Chondrocyte (in vitro differentiated cells): ENCODE data around the gene OSBPL1A. TPM values are rescaled to one million over a fixed set of nuclear protein-coding genes. Genes with fewer than 3 reads are reported as not detected.

Source experiments
- DNase-seq: peaks from one replicate; pipeline ENCODE4 v3.0.0; 2021; ENCODE audit warnings: mixed read lengths, low spot score
- H3K27ac Mint-ChIP-seq: one replicate; pipeline ENCODE4 v1.8.0; 2021; ENCODE audit warnings: mild to moderate bottlenecking, moderate library complexity, mixed read lengths; ENCODE audit not compliant: unreplicated experiment
- H3K27me3 Mint-ChIP-seq: 2 replicates; pipeline ENCODE4 v1.8.0; 2021; ENCODE audit warnings: low read depth, mixed read lengths
- H3K36me3 Mint-ChIP-seq: 2 replicates; pipeline ENCODE4 v1.8.0; 2021; ENCODE audit warnings: low read depth, mixed read lengths
- H3K4me1 Mint-ChIP-seq: 2 replicates; pipeline ENCODE4 v1.8.0; 2021; ENCODE audit warnings: low read depth, mild to moderate bottlenecking, mixed read lengths
- H3K4me3 Mint-ChIP-seq: one replicate; pipeline ENCODE4 v1.8.0; 2021; ENCODE audit warnings: mild to moderate bottlenecking, moderate library complexity, mixed read lengths; ENCODE audit not compliant: unreplicated experiment
- H3K9me3 Mint-ChIP-seq: 2 replicates; pipeline ENCODE4 v1.8.0; 2021; ENCODE audit warnings: low read depth, mixed read lengths
- total RNA-seq: library from RNA; stranded (reverse); gene quantifications from 3 replicates; pipeline ENCODE4 v1.2.1, GENCODE V29; 2021
- TF ChIP-seq, protein P1 (sequence below): fragments of 200-600 bp; sonication (generic); IDR thresholded peaks from 2 replicates; pipeline ENCODE4 v1.5.0; 2021; ENCODE audit warnings: antibody characterized with exemption, mild to moderate bottlenecking, moderate library complexity

OSBPL1A gene
- total RNA-seq, 1 donor from 2014 or later = 33.3 TPM

- peaks cover 18% of the 10 kb centered on the region for H3K4me1 Mint-ChIP-seq
- TF ChIP-seq, protein P1, sequence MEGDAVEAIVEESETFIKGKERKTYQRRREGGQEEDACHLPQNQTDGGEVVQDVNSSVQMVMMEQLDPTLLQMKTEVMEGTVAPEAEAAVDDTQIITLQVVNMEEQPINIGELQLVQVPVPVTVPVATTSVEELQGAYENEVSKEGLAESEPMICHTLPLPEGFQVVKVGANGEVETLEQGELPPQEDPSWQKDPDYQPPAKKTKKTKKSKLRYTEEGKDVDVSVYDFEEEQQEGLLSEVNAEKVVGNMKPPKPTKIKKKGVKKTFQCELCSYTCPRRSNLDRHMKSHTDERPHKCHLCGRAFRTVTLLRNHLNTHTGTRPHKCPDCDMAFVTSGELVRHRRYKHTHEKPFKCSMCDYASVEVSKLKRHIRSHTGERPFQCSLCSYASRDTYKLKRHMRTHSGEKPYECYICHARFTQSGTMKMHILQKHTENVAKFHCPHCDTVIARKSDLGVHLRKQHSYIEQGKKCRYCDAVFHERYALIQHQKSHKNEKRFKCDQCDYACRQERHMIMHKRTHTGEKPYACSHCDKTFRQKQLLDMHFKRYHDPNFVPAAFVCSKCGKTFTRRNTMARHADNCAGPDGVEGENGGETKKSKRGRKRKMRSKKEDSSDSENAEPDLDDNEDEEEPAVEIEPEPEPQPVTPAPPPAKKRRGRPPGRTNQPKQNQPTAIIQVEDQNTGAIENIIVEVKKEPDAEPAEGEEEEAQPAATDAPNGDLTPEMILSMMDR = no peak
- no peak overlapping the region for H3K4me3 Mint-ChIP-seq
- no peak overlapping the region for H3K27ac Mint-ChIP-seq
- no peaks in the 10 kb centered on the region for H3K9me3 Mint-ChIP-seq
- no peak for DNase-seq
- no peaks in the 10 kb centered on the region for H3K27me3 Mint-ChIP-seq
- H3K36me3 Mint-ChIP-seq = no peaks in the 10 kb centered on the region
These were observed 209.9 kb downstream of the OSBPL1A start for GRCh38 chr18:24187689-24188088.

GRCh38 chr18:24187049-24187448 is 210.6 kb downstream of the OSBPL1A start:
- Mint-ChIP-seq H3K4me1 (peaks cover 21% of the 10 kb centered on the region), H3K27ac (no peak overlapping the region), H3K36me3 (no peaks in the 10 kb centered on the region), H3K27me3 (no peaks in the 10 kb centered on the region), H3K4me3 (no peak overlapping the region), H3K9me3 (no peaks in the 10 kb centered on the region)
- no peak for DNase-seq
- TF ChIP-seq, protein P1 = no peak

- Mint-ChIP-seq H3K27ac (peak overlapping the region; percentile 42), H3K9me3 (no peaks in the 10 kb centered on the region), H3K36me3 (no peaks in the 10 kb centered on the region), H3K4me1 (peaks cover 24% of the 10 kb centered on the region), H3K4me3 (no peak overlapping the region), H3K27me3 (no peaks in the 10 kb centered on the region)
- DNase-seq = no peak
- TF ChIP-seq, protein P1 = no peak
These were observed 211.8 kb downstream of the OSBPL1A start for GRCh38 chr18:24185805-24186204.

DNA sequence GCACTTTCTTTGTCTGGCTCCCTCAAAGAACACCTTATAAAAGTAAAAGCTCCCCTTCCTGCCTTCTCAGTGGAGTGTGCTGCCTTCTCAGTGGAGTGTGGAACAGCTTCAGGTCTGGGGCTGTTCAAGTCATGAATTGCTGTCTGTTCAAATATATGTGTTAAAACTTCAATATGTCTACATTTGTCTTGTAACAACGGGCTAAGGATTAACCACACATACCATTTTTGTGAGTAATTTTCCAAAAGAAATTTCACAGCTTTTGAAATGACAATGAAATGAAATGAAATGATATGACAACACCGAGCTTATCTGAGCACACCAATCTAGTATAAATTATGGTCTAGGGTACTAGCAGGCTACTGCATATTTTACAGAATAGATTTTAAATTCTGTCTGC is 215.8 kb downstream of the OSBPL1A start:
- Mint-ChIP-seq H3K4me1 (peaks cover 14% of the 10 kb centered on the region), H3K27me3 (no peaks in the 10 kb centered on the region), H3K9me3 (no peaks in the 10 kb centered on the region), H3K4me3 (no peak overlapping the region), H3K27ac (peak overlapping the region; percentile 88), H3K36me3 (peaks cover 2% of the 10 kb centered on the region)
- DNase-seq = no peak
- TF ChIP-seq, protein P1 = no peak

GRCh38 chr18:24180048-24180447 is 217.6 kb downstream of the OSBPL1A start:
- Mint-ChIP-seq H3K36me3 (peaks cover 2% of the 10 kb centered on the region), H3K4me1 (peaks cover 14% of the 10 kb centered on the region), H3K27ac (no peak overlapping the region), H3K9me3 (no peaks in the 10 kb centered on the region), H3K27me3 (no peaks in the 10 kb centered on the region), H3K4me3 (no peak overlapping the region)
- TF ChIP-seq, protein P1 = no peak
- DNase-seq = no peak
